Astrocyte (in vitro differentiated cells and primary cell): ENCODE measurements around the gene ZFAND4. TPM values are rescaled to one million over a fixed set of nuclear protein-coding genes. Genes with fewer than 3 reads are reported as not detected.

Experiments used
- DNase-seq: peaks from one replicate; pipeline ENCODE4 v3.0.0-alpha.2; 2010; ENCODE audit warnings: low read depth
- FAIRE-seq: peaks from 2 replicates; lab custom pipeline; 2011; peaks lifted over from hg19 to GRCh38; lab: Jason Lieb, UNC
- H2AFZ ChIP-seq: 2 replicates; pipeline ENCODE4 v1.6.0; 2012; ENCODE audit warnings: low read depth, low read length, inconsistent platforms
- H3K27ac ChIP-seq: 2 replicates; pipeline ENCODE4 v1.5.1; 2011; ENCODE audit warnings: low read depth, low read length, inconsistent platforms
- H3K27me3 ChIP-seq: 2 replicates; pipeline ENCODE4 v1.6.0; 2011; ENCODE audit warnings: low read length, inconsistent platforms; ENCODE audit not compliant: insufficient read depth
- H3K36me3 ChIP-seq: 2 replicates; pipeline ENCODE4 v1.5.1; 2011; ENCODE audit warnings: low read length, inconsistent platforms; ENCODE audit not compliant: insufficient read depth
- H3K4me1 ChIP-seq: 2 replicates; pipeline ENCODE4 v1.5.1; 2011; ENCODE audit warnings: low read length, inconsistent platforms; ENCODE audit not compliant: insufficient read depth
- H3K4me2 ChIP-seq: 2 replicates; pipeline ENCODE4 v1.6.0; 2012; ENCODE audit warnings: low read length, inconsistent platforms
- H3K4me3 ChIP-seq: 2 replicates; pipeline ENCODE4 v1.5.1; 2011; ENCODE audit warnings: low read depth, mild to moderate bottlenecking, low read length, inconsistent platforms; ENCODE audit not compliant: insufficient read depth
- H3K79me2 ChIP-seq: 2 replicates; pipeline ENCODE4 v1.6.0; 2012; ENCODE audit warnings: mild to moderate bottlenecking, low read length, inconsistent platforms; ENCODE audit not compliant: insufficient read depth
- H3K9ac ChIP-seq: 2 replicates; pipeline ENCODE4 v1.6.0; 2012; ENCODE audit warnings: mild to moderate bottlenecking, low read length, inconsistent platforms
- H3K9me3 ChIP-seq: 2 replicates; pipeline ENCODE4 v1.5.1; 2012; ENCODE audit warnings: low read depth, mild to moderate bottlenecking, low read length, inconsistent platforms; ENCODE audit not compliant: insufficient read depth
- H4K20me1 ChIP-seq: 2 replicates; pipeline ENCODE4 v1.6.0; 2012; ENCODE audit warnings: low read length, inconsistent platforms; ENCODE audit not compliant: insufficient read depth
- H3K27ac Mint-ChIP-seq: one replicate; pipeline ENCODE4 v1.8.0; 2021; ENCODE audit warnings: mild to moderate bottlenecking, mixed read lengths; ENCODE audit not compliant: unreplicated experiment
- H3K27me3 Mint-ChIP-seq: one replicate; pipeline ENCODE4 v1.8.0; 2021; ENCODE audit warnings: low read depth, mixed read lengths; ENCODE audit not compliant: unreplicated experiment
- H3K36me3 Mint-ChIP-seq: one replicate; pipeline ENCODE4 v1.8.0; 2021; ENCODE audit warnings: low read depth, mixed read lengths; ENCODE audit not compliant: unreplicated experiment
- H3K4me1 Mint-ChIP-seq: one replicate; pipeline ENCODE4 v1.8.0; 2021; ENCODE audit warnings: low read depth, mixed read lengths; ENCODE audit not compliant: unreplicated experiment
- H3K4me3 Mint-ChIP-seq: one replicate; pipeline ENCODE4 v1.8.0; 2021; ENCODE audit warnings: mild to moderate bottlenecking, moderate library complexity, mixed read lengths; ENCODE audit not compliant: unreplicated experiment
- H3K9me3 Mint-ChIP-seq: one replicate; pipeline ENCODE4 v1.8.0; 2021; ENCODE audit warnings: mild to moderate bottlenecking, mixed read lengths; ENCODE audit not compliant: unreplicated experiment
- CTCF ChIP-seq: IDR thresholded peaks from 2 replicates; pipeline ENCODE4 v1.5.1; 2011; ENCODE audit warnings: low read depth, mild to moderate bottlenecking, inconsistent platforms, low read length, moderate library complexity; ENCODE audit not compliant: insufficient read depth
- EZH2 ChIP-seq: IDR thresholded peaks from 2 replicates; pipeline ENCODE4 v1.6.1; 2012; ENCODE audit warnings: mild to moderate bottlenecking, low read length, inconsistent platforms; ENCODE audit not compliant: insufficient read depth
- total RNA-seq: library from RNA; stranded (reverse); gene quantifications from 2 replicates; pipeline ENCODE4 v1.2.1, GENCODE V29; 2021

Gene ZFAND4
- total RNA-seq, 1 donor from 2014 or later = 4.6 TPM

GRCh38 chr10:45594276-45595157, 78.1 kb downstream of the ZFAND4 start:
- Histone ChIP-seq H3K27me3 (peaks cover under 1% of the 10 kb centered on the region), H3K9me3 (no peaks in the 10 kb centered on the region), H3K79me2 (peaks cover 7% of the 10 kb centered on the region), H3K9ac (peak overlapping the region; percentile 83), H3K4me3 (peak overlapping the region; percentile 80), H3K36me3 (no peaks in the 10 kb centered on the region), H4K20me1 (no peaks in the 10 kb centered on the region), H2AFZ (peak overlapping the region; percentile 94), H3K27ac (peak overlapping the region; percentile 27), H3K4me1 (peaks cover 9% of the 10 kb centered on the region), H3K4me2 (peak overlapping the region; percentile 94)
- Mint-ChIP-seq H3K9me3 (no peaks in the 10 kb centered on the region), H3K36me3 (peaks cover 2% of the 10 kb centered on the region), H3K27ac (no peak overlapping the region), H3K27me3 (no peaks in the 10 kb centered on the region), H3K4me1 (peaks cover 7% of the 10 kb centered on the region), H3K4me3 (peak overlapping the region; percentile 95)
- FAIRE-seq (no peak), DNase-seq (peak; percentile 81)
- no peak for TF ChIP-seq EZH2
- no peak for TF ChIP-seq CTCF

GRCh38 chr10:45593938-45594275, 78.7 kb downstream of the ZFAND4 start:
- Mint-ChIP-seq H3K4me3 (peak overlapping the region; percentile 95), H3K4me1 (peaks cover 7% of the 10 kb centered on the region), H3K27me3 (no peaks in the 10 kb centered on the region), H3K36me3 (peaks cover 2% of the 10 kb centered on the region), H3K9me3 (no peaks in the 10 kb centered on the region), H3K27ac (peak overlapping the region; percentile 63)
- Histone ChIP-seq H3K4me1 (peaks cover 9% of the 10 kb centered on the region), H3K9ac (peak overlapping the region; percentile 83), H3K27ac (peak overlapping the region; percentile 27), H3K4me3 (peak overlapping the region; percentile 80), H3K36me3 (no peaks in the 10 kb centered on the region), H3K9me3 (no peaks in the 10 kb centered on the region), H3K27me3 (no peaks in the 10 kb centered on the region), H3K79me2 (peaks cover 7% of the 10 kb centered on the region), H4K20me1 (no peaks in the 10 kb centered on the region), H3K4me2 (peak overlapping the region; percentile 94), H2AFZ (peak overlapping the region; percentile 94)
- no peak for TF ChIP-seq CTCF
- no peak for TF ChIP-seq EZH2
- DNase-seq = no peak
- FAIRE-seq = no peak

- Histone ChIP-seq H3K4me3 (no peak overlapping the region), H3K79me2 (peaks cover 7% of the 10 kb centered on the region), H3K4me2 (peak overlapping the region; percentile 94), H3K27me3 (no peaks in the 10 kb centered on the region), H3K4me1 (peaks cover 9% of the 10 kb centered on the region), H3K36me3 (no peaks in the 10 kb centered on the region), H4K20me1 (no peaks in the 10 kb centered on the region), H3K9ac (no peak overlapping the region), H3K9me3 (no peaks in the 10 kb centered on the region), H3K27ac (no peak overlapping the region), H2AFZ (no peak overlapping the region)
- Mint-ChIP-seq H3K36me3 (peaks cover 2% of the 10 kb centered on the region), H3K27ac (no peak overlapping the region), H3K4me3 (peak overlapping the region; percentile 95), H3K27me3 (no peaks in the 10 kb centered on the region), H3K9me3 (no peaks in the 10 kb centered on the region), H3K4me1 (peaks cover 7% of the 10 kb centered on the region)
- FAIRE-seq = no peak
- TF ChIP-seq EZH2 (no peak), CTCF (no peak)
- DNase-seq = no peak
Measured at GRCh38 chr10:45592926-45593325, 79.6 kb downstream of the ZFAND4 start.
